Left kidney (tissue), 2 donors: Measurements from ENCODE around the gene TRIM46. TPM values are rescaled to one million over a fixed set of nuclear protein-coding genes. Genes with fewer than 3 reads are reported as not detected.
A peak's percentile ranks its signal among the peaks of the same experiment; 100 is the strongest.
"Not testable (repeated sequence)": the region's sequence is repeated elsewhere in the genome, so short reads cannot be mapped to it uniquely, and the experiment has no call there.

ENCODE experiments used
- DNase-seq: peaks from one replicate; pipeline ENCODE4 v3.0.0-alpha.2; 2013
- polyA plus RNA-seq: library from polyadenylated mRNA; unstranded; fragments of 120-200 nt; gene quantifications from one replicate; pipeline ENCODE4 v1.2.1, GENCODE V29; 2013; ENCODE audit not compliant: insufficient read length

The TRIM46 gene
- polyA plus RNA-seq, 1 donor: 4.4 TPM

- DNase-seq: no peak
Observed at GRCh38 chr1:155186067-155186793, 12.6 kb downstream of the TRIM46 start.

GRCh38 chr1:155186794-155187455 is 13.3 kb downstream of the TRIM46 start:
- no peak for DNase-seq

- no peak for DNase-seq
Observed at GRCh38 chr1:155187456-155187891, 13.8 kb downstream of the TRIM46 start.

- no peak for DNase-seq
Observed at GRCh38 chr1:155188268-155188667, 14.6 kb downstream of the TRIM46 start.

- DNase-seq: not testable (repeated sequence)
Observed at GRCh38 chr1:155189926-155190325, 16.3 kb downstream of the TRIM46 start.

- no peak for DNase-seq
Observed at GRCh38 chr1:155191904-155192303, 18.3 kb downstream of the TRIM46 start.

GRCh38 chr1:155192346-155193274 is 19.0 kb downstream of the TRIM46 start:
- no peak for DNase-seq

- peak; percentile 91 for DNase-seq
Observed at GRCh38 chr1:155193275-155193990, 19.8 kb downstream of the TRIM46 start.

- DNase-seq: not testable (repeated sequence)
Observed at GRCh38 chr1:155193991-155194240, 20.3 kb downstream of the TRIM46 start.

- no peak for DNase-seq
Observed at GRCh38 chr1:155195201-155196102, 21.8 kb downstream of the TRIM46 start.

- DNase-seq: no peak
Observed at GRCh38 chr1:155196103-155196892, 22.6 kb downstream of the TRIM46 start.

- no peak for DNase-seq
Observed at GRCh38 chr1:155196893-155197638, 23.4 kb downstream of the TRIM46 start.

- DNase-seq: no peak
Observed at GRCh38 chr1:155197901-155198546, 24.4 kb downstream of the TRIM46 start.

GRCh38 chr1:155198547-155198906 is 24.9 kb downstream of the TRIM46 start:
- DNase-seq: no peak

GRCh38 chr1:155199792-155200191 is 26.1 kb downstream of the TRIM46 start:
- DNase-seq: no peak

GRCh38 chr1:155200920-155201319 is 27.3 kb downstream of the TRIM46 start:
- no peak for DNase-seq

GRCh38 chr1:155202198-155202597 is 28.5 kb downstream of the TRIM46 start:
- no peak for DNase-seq

GRCh38 chr1:155202731-155203515 is 29.3 kb downstream of the TRIM46 start:
- DNase-seq: no peak
